ENCODE data around the gene LRPAP1.
"Not testable (repeated sequence)": the region's sequence is repeated elsewhere in the genome, so short reads cannot be mapped to it uniquely, and the experiment has no call there.

LRPAP1 gene

DNA sequence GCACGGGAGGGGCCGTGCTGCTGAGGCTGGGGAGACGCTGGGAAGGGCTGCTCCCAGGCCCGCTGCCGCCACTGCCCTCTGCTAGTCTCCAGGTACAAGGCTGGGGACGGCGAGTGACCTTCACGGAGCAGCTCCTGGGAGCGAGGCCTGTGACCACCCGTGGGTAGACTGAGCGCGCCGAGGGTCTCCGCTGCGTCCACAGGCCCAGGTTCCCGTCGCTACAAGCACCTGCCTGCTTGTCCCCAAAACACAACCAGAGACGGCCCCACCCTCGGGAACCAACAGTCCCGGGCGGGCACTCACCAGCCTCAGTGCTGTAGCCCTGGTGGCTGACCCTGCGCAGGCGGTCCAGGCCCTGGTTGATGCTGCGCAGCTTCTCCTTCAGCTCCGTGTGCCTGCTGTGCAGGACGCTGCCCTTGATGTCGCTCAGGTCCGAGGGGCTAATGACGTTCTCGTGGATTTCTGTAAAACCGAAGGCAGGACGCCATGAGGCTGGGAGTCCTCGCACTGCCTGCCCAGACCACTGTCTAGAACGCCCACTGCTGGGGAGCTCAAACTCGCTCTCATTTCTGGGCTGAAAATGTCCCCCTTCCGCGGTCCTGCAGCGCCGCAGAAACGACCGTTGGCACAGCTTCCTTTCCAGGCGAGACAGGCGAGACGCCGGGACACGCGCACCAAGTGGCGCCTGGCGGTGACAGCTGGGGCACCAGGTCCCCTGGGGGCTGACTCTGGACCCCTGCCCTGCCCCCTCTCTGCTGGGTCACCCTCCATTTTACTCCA lies 14.3 kb downstream of the LRPAP1 start:
- no peak for DNase-seq

DNA sequence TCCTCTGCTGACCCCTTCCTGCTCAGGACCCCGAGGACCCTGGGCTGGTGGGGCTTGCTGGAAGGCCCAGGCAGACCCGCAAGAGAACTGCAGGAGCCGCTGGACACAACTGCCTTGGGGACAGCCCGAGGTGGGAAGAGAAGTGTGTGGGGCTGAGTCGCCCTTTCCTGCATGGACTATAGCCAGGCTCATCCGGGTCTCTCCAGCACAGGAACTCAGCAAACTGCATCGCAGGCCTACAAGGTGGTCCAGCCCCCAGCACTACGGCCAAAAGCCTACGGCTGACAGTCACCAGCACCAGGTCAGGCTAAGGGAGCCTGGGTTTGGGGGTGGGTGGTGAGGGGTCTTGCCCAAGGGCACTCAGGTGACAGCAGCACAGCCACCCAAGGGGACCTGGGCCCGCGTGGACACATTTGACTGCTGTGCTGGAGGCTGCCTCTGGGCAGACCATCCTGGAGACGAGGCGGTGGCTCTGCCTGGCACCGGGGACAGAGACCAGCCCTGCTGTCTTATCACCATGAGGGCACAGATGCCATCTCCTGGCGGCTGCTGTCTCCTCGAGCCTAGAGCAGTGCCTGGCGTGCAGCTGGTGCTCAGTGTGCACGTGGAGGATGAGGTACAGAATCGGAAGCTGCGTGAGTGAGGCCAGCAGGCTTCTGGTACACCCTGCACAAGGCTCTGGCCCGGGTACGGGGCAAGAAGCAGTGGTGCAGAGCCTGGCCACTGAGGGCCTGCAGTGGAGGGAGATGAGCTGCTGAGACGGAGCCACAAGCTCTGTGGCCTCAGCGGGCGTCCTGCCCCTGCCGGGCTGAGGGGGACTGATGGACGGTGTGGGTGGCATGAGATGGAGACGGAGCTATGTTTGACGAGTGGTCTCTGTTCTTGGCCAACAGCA lies 15.1 kb downstream of the LRPAP1 start:
- no peak for DNase-seq

DNA sequence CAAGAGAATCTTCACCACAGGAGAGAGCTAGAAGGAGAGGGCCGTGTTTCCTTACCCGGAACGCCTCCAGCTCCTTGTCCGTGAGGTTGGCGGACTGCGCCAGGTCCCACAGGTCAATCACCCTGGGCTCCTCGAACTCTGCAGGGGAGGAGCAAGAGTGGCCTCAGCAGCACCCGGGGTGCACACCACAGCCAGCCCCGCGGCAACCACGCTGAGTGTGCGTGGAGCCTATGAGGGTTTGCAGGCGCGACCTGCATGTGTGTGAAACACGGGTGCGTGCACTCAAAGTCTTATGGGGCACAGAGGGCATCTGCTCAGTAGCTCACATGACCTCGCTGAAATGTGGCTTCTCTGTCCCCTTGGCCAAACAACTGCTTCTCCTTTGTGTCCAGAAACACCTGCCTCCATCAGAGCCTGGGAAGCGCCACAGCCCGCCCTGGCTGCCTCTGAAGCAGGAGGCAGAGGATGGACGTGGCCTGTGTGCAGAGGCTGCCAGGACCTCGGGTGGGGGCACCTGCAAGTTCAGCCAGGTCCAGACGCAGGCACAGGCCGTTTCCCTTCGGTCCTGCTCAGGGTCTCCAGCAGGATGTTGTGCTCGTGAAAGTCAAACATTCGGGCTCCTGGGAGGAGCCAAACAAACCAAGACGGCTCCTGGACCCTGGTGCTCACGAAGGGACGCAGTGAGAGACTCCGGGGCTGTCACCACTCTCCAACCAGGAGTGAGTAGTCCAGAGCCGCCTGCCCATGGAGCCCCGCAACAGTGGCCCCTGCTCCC lies 16.0 kb downstream of the LRPAP1 start:
- no peak for DNase-seq

DNA sequence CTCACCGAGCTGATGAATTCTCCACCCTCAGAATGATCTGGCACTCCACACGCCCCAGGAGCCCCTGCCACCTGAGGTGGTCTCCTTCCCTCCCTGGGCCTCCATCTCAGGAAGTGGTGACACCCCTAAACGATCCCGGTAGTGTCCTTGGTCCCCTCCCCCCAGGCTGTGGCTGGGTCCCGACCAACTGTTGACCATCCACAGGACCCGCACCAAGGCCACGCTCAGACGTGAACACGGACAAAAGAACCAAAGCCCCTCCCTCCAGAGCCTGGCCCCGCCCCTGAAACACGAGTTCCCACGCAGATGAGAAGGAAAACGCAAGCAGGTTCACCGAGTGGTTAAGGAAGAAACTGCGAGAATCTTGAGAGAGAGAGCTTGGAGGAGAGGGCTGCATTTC lies 16.6 kb downstream of the LRPAP1 start:
- no peak for DNase-seq

DNA sequence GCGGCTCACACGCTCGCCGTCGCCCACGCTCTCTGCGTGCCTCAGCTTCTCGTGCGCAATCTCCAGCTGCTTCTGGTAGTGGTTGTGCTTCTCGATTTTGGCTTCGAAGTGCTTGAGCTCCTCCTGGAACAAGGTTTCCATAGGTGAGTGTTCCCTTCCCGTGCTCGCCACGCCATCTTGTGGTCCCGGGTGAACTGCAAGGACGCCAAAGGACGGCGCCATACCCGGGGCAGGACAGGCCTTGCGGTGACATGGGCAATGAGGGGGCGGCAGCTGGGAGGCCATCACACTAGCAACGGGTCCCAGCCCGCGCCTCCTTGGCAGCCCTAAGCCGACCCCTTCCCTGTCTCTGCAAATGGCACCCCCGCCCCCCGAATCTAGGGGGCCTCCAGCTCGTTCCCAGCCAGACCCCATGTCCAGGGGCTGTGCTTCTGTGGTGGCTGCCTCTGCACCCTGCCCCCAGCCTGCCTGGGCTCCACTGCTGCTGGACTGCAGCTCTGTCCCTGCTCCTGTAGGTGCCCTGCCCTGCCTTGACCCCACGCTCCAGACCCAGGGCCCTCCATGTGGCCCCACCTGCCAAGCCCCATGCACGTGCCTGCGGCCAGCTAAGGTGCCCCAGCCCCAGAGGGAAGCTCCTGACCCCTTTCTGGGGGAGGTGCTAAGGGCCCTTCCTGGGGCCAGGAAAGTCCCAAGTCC lies 17.3 kb downstream of the LRPAP1 start:
- DNase-seq: no peak

DNA sequence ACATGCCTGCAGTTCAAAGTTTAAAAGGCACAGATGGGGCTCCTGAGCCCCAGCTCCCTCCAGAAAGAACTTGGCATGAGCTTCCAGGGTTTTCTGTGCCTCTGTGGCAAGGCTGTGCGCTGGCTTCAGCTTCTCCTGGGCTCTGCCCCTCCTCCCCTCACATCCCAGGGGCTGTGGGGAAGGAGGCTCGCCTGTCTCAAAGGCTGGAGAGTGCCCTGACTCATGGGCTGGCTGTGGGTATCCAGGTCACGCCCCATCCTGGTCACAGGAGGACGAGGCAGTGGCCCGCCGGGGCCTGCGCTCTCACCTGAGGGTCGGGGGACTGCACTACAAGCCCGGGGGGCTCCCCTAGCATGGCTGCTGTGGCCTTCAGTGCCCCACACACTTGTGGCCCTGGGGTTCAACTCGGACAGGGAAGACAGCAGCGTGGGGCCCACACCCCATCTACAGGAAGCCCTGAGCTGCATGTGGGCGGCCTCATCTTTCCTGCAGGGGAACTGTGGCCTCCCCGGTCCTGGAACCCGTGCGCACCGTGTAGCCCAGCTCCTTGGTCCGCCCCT lies 17.9 kb downstream of the LRPAP1 start:
- DNase-seq: no peak

DNA sequence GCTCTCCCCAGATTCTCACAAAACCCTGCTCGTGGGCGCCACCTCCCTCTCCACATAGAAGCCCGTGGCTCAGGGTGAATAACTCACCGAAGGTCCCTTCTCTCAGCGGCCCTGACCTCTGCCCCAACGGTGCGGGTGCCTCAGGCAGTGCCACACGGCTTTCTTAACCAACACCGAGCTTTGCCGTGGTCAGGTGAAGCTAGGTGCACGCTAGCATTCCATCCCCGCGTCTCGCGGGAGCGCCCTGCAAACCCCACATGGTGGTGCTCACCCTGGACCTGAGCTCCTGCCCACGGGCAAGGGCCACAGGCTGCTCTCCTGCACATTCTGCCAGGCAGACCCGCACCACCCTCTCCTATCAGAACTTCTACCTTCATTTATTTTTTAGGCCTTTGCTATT lies 18.4 kb downstream of the LRPAP1 start:
- no peak for DNase-seq

DNA sequence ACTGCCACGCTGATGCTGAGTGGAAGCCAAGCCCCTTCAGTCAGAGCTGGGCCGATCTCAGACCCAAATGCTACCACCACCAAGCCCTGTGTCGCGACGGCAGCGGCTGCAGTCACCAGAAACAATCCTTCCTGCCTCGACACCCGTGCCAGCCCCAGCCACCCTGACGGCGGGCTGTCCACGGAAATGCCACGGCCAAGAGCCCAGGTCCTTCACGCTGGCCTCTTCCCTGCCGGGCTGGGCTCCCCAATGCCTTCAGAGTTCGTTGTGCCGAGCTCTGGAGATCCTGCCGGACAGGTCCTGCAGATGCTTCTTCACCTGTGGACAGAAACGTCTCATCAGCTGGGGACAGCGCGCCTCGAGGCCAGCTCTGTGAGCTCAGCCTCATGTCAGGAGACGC lies 19.5 kb downstream of the LRPAP1 start:
- DNase-seq: no peak

DNA sequence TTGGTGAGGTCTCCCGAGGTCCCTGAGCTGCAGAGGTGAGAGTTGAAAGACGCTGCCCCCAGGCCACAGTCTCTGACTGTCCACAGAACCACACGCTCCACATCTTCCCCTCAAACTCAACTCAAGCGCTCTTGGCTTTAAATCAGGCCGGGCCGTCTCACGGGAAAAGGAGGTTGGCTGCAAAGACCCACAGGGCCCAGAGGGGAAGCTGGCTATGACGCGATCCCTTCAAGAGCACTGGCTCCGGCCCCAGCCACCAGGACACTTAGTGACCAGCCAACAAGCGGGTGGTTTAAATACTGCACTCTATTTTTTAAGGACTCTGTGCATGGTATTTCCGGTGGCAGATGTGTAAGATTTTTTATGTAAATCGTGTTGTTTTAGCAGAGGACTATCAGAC lies 19.9 kb downstream of the LRPAP1 start:
- no peak for DNase-seq

DNA sequence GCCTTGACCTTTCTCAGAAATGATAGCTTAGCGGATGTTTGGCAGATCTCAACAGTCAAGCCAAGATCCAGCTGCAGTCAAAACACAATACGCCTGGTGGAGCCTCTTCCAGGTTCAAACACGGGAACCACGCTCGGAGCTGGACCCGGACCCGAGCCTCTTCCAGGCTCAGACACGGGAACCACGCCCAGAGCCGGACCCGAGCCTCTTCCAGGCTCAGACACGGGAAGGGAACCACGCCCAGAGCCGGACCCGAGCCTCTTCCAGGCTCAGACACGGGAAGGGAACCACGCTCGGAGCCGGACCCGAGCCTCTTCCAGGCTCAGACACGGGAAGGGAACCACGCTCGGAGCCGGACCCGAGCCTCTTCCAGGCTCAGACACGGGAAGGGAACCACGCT lies 20.6 kb downstream of the LRPAP1 start:
- not testable (repeated sequence) for DNase-seq

DNA sequence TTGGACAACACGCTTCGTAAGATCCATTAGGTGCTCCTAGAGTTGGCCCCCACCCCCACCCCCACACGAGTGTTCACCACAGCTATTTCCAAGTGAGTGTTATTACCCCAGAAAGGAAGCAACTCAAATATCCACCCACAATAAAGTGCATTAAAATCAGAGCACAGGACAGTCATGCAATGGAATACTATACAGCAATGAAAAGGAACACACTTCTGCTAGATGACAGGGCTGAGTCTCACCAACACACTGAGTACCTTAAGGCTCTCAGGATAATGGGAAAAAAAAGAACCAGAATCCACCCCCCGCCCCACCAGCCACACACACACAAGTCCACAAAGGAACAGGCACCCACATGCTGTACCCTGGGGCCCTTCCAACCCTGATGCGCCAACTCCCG lies 21.0 kb downstream of the LRPAP1 start:
- DNase-seq: no peak

DNA sequence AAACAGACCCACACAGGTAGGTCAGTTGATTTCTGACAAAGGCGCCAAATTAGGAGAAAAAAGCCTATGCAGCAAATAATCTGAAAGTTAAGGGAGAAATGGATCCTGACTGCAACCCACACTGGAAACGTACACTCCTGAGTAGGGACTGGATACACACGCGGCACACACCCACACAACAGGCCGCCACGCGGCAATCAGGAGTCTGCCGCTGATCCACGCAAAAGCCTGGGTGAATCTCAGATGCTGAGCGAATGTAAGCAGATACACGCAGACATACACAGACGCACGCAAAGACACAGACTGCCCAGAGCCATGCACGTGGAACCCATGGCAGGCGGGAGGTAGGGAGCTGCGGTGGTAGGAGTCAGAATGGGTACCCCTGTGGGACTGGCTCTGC lies 21.7 kb downstream of the LRPAP1 start:
- no peak for DNase-seq

DNA sequence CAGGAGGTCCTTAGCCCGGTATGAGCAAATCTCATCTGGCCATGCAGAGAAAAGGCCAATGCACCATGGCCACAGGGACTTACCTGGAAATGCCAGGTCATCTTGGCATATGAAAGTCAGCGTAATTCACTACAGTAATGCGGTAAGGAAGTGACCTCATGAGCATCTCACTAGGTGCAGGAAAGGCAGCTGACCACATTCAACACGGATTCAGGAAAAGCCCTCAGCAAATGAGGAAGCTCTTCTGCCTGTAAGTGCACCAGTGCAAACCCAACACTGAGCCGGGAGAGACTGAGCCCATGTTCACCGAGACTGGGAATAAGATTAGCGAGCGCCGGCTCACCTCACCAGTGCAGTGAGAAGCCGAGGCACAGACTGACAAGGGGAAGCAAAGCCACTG lies 23.7 kb downstream of the LRPAP1 start:
- no peak for DNase-seq

DNA sequence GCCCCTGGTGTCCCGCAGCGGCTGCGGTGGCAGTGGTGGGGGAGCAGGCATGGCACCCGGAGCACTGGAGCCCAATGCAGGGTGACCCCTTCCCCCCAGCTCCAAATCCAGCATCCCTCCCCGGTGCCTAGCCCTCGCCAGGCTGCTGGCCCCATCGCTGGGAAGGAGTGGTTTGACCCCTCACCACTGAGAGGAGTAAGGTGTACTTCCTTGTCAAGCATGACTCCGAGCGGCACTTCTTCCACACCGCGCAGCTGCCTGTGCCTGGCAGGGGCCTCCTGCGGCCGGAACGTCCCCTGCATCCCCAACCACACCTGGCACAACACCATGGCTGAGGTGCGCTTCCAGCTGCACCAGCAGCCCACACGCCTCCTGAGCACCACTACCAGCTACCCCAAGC lies 27.0 kb downstream of the LRPAP1 start:
- DNase-seq: no peak

DNA sequence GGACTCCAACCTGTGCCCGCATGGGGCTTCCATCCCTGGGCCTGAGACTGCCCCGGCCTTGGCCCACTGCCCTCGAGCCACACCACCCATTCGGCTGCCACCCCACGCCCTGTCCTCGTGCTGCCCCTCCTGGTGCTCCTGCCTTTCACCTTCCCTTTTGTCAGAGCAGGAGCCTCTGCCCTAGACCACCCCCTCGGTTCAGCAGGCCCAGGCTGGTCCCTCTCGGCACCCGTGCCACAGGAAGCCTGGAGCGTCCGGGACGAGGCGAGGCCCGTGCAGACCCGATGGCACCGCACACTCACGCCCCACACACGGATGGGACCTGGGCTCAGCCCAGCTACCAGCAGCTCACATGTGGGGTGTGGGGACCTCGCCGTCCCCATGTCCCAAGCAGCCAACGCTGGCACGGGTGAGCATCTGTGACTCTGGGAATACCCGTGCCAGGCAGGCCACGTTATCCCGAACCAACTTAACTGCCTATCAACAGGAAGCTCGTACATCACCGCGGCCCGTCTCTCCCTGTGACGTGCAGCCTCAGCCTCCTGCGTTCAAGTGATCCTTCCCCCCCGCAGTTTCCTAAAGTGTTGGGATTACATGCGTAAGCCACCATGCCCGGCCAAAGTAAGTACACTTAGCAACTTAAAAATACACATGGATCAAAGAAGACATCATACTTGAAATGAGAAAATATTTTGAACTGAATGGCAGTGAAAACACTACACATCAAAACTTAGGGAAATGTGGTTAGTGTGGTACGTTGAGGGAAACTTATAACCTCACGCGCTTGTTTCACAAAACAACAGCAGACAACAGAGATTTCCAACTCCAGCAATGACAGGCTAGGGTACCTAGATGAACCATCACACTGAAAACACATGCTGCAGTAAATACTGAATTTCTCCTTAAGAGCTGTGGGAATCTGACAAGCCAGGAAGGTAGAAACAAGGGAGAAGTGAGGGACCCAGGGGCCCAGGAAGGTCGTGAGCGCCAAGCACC lies 29.0 kb downstream of the LRPAP1 start:
- no peak for DNase-seq

DNA sequence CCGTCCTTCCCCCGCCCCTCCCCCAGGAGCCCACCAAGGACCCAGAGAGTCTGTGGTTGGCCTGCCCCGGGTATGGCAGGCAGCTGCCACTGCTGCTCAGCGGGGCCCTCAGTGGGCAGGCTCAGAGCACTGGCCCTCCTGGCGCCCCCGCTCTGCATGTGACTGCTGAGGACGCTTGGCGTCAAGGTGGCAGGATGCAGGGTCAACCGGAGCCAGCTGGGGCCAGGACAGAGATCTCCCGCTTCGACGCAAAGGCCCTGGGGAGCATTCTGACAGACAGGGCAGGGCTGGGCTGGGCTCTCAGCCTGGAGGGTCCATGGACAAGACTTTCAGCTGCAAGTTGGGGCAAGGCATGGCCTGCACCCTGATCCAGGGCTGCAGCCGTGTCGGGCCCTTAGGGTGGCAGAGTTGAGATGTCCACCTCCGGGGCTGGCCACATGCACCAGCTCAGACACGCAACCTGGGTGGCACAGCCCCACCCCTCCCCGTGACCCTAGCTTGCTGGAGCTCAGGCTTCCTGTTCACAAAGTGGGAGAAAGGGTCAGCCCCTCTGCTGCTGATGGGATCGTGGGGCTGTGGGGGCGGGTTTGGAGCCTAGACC lies 30.3 kb downstream of the LRPAP1 start:
- no peak for DNase-seq

DNA sequence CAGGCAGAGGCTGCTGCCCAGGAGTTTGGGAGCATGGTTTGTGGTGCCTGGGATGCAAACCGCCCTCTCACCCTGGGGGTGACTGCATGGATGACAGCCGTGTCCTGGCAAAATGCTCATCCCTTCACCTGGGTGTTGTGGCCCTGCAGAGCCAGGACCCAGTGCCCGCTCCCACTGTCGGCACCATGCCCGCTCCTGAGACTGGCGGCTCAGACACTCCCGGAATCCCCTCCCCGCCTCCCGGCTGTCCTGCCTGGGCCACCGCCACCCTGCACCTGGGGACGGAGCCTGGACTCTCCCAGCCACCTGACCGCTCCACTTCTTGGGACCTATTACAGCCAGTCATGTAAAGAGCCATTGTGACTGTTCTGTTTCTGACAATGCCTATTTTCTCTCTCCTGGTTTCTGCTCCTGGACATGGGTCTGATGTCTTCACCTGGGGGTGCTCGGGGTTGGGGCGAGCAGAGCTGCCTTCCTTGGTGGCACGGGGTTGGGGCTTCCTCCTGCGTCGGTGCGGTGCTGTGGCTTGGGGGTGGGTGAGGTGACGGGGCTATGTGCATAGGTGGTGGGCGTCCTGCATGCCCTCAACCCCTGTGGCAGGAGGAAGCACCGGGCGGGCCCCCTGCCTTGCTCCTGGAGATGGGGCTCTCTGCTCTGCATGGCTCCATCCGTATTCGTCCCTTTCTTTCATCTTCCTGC lies 30.9 kb downstream of the LRPAP1 start:
- no peak for DNase-seq

DNA sequence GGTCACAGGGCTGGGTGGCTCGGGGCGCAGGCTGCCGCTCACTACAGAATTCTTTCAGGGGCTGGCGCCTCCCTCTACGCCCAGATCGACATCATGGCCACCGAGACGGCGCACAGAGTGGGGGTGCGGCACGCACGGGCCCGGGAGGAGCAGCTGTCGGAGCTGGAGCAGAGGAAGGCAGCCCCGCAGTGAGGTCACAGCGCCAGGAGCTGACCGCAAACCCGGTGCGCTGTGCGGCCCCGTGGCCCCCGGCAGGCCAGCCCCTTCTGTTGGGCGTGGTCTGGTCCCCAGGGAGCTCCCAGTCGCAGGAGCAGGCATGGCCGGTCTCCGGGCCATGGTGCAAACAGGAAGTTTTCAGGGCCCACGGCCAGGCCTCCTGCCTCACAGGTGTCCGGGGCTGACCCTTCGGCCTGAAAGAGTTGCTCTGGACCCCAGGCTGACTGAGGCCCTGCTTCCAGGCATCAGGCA lies 31.6 kb downstream of the LRPAP1 start:
- no peak for DNase-seq

DNA sequence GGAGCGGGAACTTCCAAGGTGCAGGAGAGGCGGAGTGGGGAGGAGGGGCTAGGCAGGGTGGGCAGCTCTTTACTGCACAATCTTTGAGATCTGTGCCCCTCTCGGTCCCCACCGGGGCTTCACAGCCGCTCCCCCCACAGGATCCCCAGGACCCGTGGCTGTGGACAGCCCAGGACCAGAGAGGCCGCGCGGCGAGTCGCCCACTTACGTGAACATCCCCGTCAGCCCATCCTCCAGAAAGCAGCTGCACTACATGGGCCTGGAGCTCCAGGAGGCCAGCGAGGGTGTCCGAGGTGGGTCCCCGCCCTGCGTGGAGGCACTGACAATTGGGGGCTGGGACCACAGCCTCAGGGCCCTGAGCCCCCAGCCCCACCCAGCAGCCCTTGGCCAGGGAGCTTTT lies 32.1 kb downstream of the LRPAP1 start:
- DNase-seq: no peak

DNA sequence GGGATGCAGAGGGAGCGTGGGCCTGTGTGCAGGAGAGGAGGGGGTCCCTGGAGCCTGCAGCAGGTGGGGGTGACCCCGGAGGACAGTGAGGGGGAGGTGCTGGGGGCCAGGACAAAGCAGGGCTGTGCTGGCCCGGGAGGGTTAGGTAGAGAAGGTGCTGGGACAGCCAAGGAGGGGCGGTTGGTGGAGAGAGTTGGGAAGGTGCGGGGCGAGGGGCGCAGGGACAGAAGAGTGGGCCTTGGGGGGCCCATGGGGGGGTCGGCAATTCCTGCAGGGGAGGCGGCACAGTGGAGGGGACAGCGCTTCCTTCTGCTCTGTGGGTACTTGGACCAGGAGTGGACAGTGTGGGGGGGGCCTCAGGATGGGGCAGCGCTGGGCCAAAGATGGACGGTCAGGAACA lies 32.5 kb downstream of the LRPAP1 start:
- no peak for DNase-seq

All from NCI-H2029 treated with DMSO at 0.1 percent for 48 hours (cell line).